Natural killer cell (primary cell): ENCODE results near the gene MAEA. TPM values are rescaled to one million over a fixed set of nuclear protein-coding genes. Genes with fewer than 3 reads are reported as not detected.
A peak's percentile ranks its signal among the peaks of the same experiment; 100 is the strongest.

Experiments
- ATAC-seq, 3 donors: fragments of 150-1000 bp in 2 of 3; fragments of 200-7000 bp in 1 of 3; cut with Tn5 transposase; 1 replicate in 1 of 3; 2 replicates in 2 of 3; pipeline ENCODE4 v1.10.0; 2021; ENCODE audit warnings: mild to moderate bottlenecking in 2 of 3, moderate library complexity in 2 of 3
- DNase-seq, 2 donors: peaks; one replicate each; pipeline versions ENCODE4 v3.0.0 to v3.0.0-alpha.2; 2013 to 2021; ENCODE audit warnings: mixed read lengths in 1 of 2
- H3K27ac ChIP-seq: one replicate; pipeline ENCODE4 v1.5.1; 2013; ENCODE audit warnings: mild to moderate bottlenecking, low read length
- H3K27me3 ChIP-seq: one replicate; pipeline ENCODE4 v1.6.1; 2013; ENCODE audit warnings: low read length; ENCODE audit not compliant: control insufficient read depth, insufficient read depth
- H3K36me3 ChIP-seq: one replicate; pipeline ENCODE4 v1.6.1; 2013; ENCODE audit warnings: low read length; ENCODE audit not compliant: control insufficient read depth, insufficient read depth
- H3K4me1 ChIP-seq: one replicate; pipeline ENCODE4 v1.6.1; 2013; ENCODE audit warnings: low read length; ENCODE audit not compliant: control insufficient read depth, insufficient read depth
- H3K4me3 ChIP-seq: one replicate; pipeline ENCODE4 v1.5.1; 2013; ENCODE audit warnings: low read length
- H3K9me3 ChIP-seq: one replicate; pipeline ENCODE4 v1.6.1; 2013; ENCODE audit warnings: low read length; ENCODE audit not compliant: control insufficient read depth, insufficient read depth
- H3K27ac Mint-ChIP-seq, 2 donors: one replicate each; pipeline ENCODE4 v1.8.0; 2022; ENCODE audit warnings: mild to moderate bottlenecking in 2 of 2, mixed read lengths in 2 of 2, moderate library complexity in 1 of 2
- H3K27me3 Mint-ChIP-seq, 2 donors: one replicate each; pipeline ENCODE4 v1.8.0; 2022; ENCODE audit warnings: low read depth in 2 of 2, mixed read lengths in 2 of 2
- H3K36me3 Mint-ChIP-seq: one replicate; pipeline ENCODE4 v1.8.0; 2022; ENCODE audit warnings: mixed read lengths
- H3K4me1 Mint-ChIP-seq, 2 donors: one replicate each; pipeline ENCODE4 v1.8.0; 2022; ENCODE audit warnings: mixed read lengths in 2 of 2
- H3K4me3 Mint-ChIP-seq: one replicate; pipeline ENCODE4 v1.8.0; 2022; ENCODE audit warnings: mild to moderate bottlenecking, moderate library complexity, mixed read lengths
- H3K9me3 Mint-ChIP-seq, 2 donors: one replicate each; pipeline ENCODE4 v1.8.0; 2022; ENCODE audit warnings: mixed read lengths in 2 of 2
- CTCF ChIP-seq: fragments of 200-600 bp; IDR thresholded peaks from one replicate; pipeline ENCODE4 v1.8.0; 2022; ENCODE audit warnings: antibody characterized with exemption
- WGBS: methylation state at CpG from one replicate; pipeline ENCODE4 v1.1.7; 2013; ENCODE audit warnings: missing lambda C conversion rate; ENCODE audit not compliant: insufficient coverage; 5-methylcytosine and 5-hydroxymethylcytosine counted together
- intact Hi-C: fragments of 100-400 bp; cut with micrococcal nuclease; formaldehyde crosslinking; loops from one replicate; pipeline ENCODE4 v1.14.2; 2022
- total RNA-seq, 4 donors: library from RNA; stranded (reverse); fragments of 120-200 nt in 1 of 4; gene quantifications; one replicate each; pipeline versions ENCODE4 v1.2.3 to v1.2.4, GENCODE V29; 2013 to 2022

MAEA gene
- total RNA-seq, 3 donors from 2014 or later (not counting 1 experiment from before 2014, with no cell fraction given): 63.5 to 89.2 (median 64.0) TPM

DNA sequence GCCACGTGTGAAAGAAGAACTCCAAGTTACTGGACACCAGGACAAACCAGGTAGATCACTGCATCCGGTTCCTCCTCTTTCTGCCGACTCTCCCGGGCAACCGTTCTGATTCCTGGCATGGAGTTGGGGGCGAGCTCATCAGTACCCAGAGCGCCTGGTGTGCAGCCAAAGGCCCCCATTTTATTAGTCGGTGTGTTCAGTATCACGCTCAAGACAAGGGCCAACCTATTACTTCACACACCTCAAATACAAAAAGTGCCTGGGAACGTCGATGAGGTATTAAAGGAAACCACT, 38.0 kb upstream of the MAEA start:
- DNase-seq: no peak
- intact Hi-C loops: no loop called here
- H3K27ac Mint-ChIP-seq: peak overlapping the region; percentile 92 to 97
- 93% methylated on average over 11 of the region's 11 CpGs for WGBS
- no peaks in the 10 kb centered on the region for H3K9me3 ChIP-seq
- no peak overlapping the region for H3K4me3 ChIP-seq
- no peak for ATAC-seq
- H3K4me1 Mint-ChIP-seq: peaks cover 60 to 67% of the 10 kb centered on the region in 2 donors
- peaks cover 5% of the 10 kb centered on the region for H3K36me3 ChIP-seq
- no peaks in the 10 kb centered on the region for H3K27me3 ChIP-seq
- no peaks in the 10 kb centered on the region for H3K36me3 Mint-ChIP-seq
- peak overlapping the region; percentile 21 for H3K4me3 Mint-ChIP-seq
- no peaks in the 10 kb centered on the region for H3K9me3 Mint-ChIP-seq
- H3K4me1 ChIP-seq: peaks cover 58% of the 10 kb centered on the region
- no peak overlapping the region for H3K27ac ChIP-seq
- no peak for TF ChIP-seq CTCF
- H3K27me3 Mint-ChIP-seq: no peaks in the 10 kb centered on the region

DNA sequence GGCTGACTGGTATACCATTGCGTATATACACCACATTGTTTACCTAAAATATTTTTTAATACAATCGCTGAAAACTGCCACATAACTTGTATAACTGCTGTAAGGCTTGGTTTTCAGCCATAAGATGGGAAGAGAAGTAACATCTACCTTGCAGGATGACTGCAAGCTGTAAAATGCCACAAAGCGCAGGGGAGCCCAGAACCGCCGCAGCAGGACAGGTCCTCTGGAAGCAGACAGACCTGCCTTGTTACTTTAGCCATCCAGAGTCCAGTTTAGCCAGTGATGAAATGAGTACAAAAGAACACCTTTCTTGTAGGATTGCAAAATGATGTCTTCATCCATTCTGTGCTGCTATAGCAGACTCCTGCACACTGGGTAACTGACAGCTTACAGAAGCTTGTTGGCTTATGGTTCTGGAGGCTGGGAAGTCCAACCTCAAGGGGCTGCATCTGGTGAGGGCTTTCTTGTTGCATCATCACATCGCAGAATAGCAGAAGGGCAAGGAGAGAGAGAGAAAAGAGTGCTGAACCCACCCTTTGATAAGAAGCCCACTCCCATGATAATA, 36.7 kb upstream of the MAEA start:
- Mint-ChIP-seq H3K36me3 (no peaks in the 10 kb centered on the region), H3K9me3 (no peaks in the 10 kb centered on the region), H3K4me1 (peaks cover 54 to 61% of the 10 kb centered on the region in 2 donors), H3K27me3 (no peaks in the 10 kb centered on the region), H3K4me3 (peak overlapping the region; percentile 15), H3K27ac (peak overlapping the region; percentile 56 to 82)
- H3K36me3 ChIP-seq: peaks cover 5% of the 10 kb centered on the region
- 95% methylated on average over 5 of the region's 6 CpGs for WGBS
- ATAC-seq (no peak), DNase-seq (no peak)
- intact Hi-C loops: no loop called here
- no peak for TF ChIP-seq CTCF
- H3K27me3 ChIP-seq: no peaks in the 10 kb centered on the region
- H3K4me3 ChIP-seq: no peak overlapping the region
- H3K27ac ChIP-seq: no peak overlapping the region
- H3K4me1 ChIP-seq: peaks cover 47% of the 10 kb centered on the region
- no peaks in the 10 kb centered on the region for H3K9me3 ChIP-seq

DNA sequence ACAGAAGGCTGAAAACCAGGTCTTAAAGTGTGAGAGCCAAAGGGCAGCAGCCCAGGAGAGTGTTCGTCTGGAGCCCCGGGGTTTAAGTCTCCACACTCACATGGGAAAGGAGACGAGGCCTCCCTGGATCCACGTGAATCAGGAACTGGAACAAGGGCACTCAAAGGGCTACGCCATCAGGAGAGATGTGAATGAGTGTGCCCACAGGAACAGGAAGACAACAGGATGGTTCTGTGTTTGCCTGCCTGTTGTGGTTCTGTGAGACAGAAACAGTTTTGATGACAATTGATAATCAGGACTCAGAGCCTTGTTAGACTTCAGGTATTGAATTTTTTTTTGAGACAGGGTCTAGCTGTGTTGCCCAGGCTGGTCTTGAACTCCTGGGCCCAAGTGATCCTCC, 35.9 kb upstream of the MAEA start:
- H3K4me1 ChIP-seq: peaks cover 47% of the 10 kb centered on the region
- H3K36me3 ChIP-seq: peaks cover 5% of the 10 kb centered on the region
- no peak overlapping the region for H3K4me3 ChIP-seq
- ATAC-seq (no peak), DNase-seq (peak in 1 of 2 donors; percentile 42)
- no peaks in the 10 kb centered on the region for H3K27me3 Mint-ChIP-seq
- peak overlapping the region; percentile 68 for H3K4me3 Mint-ChIP-seq
- H3K4me1 Mint-ChIP-seq: peaks cover 54 to 61% of the 10 kb centered on the region in 2 donors
- intact Hi-C loops: no loop called here
- no peaks in the 10 kb centered on the region for H3K9me3 ChIP-seq
- peak overlapping the region; percentile 46 for H3K27ac ChIP-seq
- H3K27ac Mint-ChIP-seq: peak overlapping the region; percentile 56 to 82
- H3K9me3 Mint-ChIP-seq: no peaks in the 10 kb centered on the region
- no peaks in the 10 kb centered on the region for H3K27me3 ChIP-seq
- TF ChIP-seq CTCF: no peak
- peaks cover 4% of the 10 kb centered on the region for H3K36me3 Mint-ChIP-seq
- WGBS: 61% methylated on average over 5 of the region's 5 CpGs

DNA sequence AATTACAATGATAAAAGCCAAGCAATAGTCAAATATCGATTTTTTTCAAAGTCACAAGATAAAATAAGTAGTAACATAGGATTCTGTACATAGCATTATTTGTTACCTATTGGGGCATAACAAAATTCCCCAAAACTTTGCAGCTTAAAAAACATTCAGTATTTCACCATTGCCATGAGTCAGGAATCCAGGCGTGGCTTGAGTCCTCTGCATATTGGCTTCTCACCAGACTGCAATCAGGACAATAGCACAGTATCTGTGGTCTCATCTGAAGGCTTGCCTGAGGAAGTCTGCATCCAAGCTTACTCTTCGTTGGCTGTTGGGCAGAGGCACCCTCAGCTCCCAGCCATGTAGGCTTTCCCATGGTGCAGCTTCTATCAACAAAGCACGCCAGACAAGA, 34.5 kb upstream of the MAEA start:
- Mint-ChIP-seq H3K4me1 (peaks cover 47 to 56% of the 10 kb centered on the region in 2 donors), H3K27me3 (no peaks in the 10 kb centered on the region), H3K27ac (peak overlapping the region; percentile 56 to 82), H3K9me3 (no peaks in the 10 kb centered on the region), H3K36me3 (peaks cover 4% of the 10 kb centered on the region), H3K4me3 (no peak overlapping the region)
- no peak overlapping the region for H3K4me3 ChIP-seq
- WGBS: 82% methylated on average over 3 of the region's 4 CpGs
- DNase-seq (no peak), ATAC-seq (no peak)
- TF ChIP-seq CTCF: no peak
- peaks cover 41% of the 10 kb centered on the region for H3K4me1 ChIP-seq
- H3K36me3 ChIP-seq: peaks cover 5% of the 10 kb centered on the region
- intact Hi-C loops: no loop called here
- H3K27ac ChIP-seq: no peak overlapping the region
- H3K27me3 ChIP-seq: no peaks in the 10 kb centered on the region
- H3K9me3 ChIP-seq: no peaks in the 10 kb centered on the region
